Measurements from ENCODE around the gene PRAMEF4.
A peak's percentile ranks its signal among the peaks of the same experiment; 100 is the strongest.
"Not testable (repeated sequence)": the region's sequence is repeated elsewhere in the genome, so short reads cannot be mapped to it uniquely, and the experiment has no call there.

Gene PRAMEF4

DNA sequence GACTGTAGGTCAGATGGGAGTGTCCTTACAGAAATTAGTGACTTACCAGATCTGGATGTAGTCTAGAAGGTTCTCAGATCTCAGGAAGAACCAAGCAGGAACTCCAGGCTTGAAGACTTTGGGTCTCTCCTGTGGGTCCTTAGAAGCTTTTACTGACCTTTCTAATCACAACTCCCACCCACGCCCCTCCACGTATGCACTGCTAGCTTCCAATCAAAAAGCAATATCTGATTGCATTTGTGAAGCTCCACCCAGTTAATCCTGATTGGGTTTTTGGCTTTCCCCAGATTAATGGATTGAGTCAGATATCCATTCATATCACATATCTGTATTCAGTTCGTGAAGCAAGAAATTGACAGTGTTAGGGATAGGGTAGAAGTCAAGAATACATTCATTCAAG lies at the start of gene PRAMEF4:
Gene PRAMEF4, minus strand, starts transcription at position 101 of the 400 bp plus-strand sequence. CDS start 2,807 bp downstream, outside the sequence.
- DNase-seq (ENCODE audit: low read depth) = not testable (repeated sequence)

DNA sequence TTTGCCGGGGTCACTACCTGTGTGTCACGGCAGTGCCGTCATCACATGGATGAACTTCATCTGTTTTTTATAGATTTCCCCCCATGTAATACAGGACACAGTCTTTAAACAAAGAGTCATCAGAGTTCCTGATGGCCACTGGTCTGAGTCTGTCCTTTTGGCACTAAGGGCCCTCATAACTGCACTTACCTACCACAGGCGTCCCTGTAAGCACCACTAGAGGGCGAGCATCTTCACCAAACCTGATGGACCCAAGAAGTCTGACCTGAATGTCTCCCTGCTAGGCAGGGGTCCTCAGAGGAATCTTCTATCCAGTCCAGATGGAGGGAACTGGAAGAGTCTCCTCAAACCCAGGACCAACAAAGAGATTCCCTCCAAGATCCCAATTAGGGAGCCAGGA lies 38.4 kb upstream of the PRAMEF4 start:
- DNase-seq (ENCODE audit: low read depth) = not testable (repeated sequence)

DNA sequence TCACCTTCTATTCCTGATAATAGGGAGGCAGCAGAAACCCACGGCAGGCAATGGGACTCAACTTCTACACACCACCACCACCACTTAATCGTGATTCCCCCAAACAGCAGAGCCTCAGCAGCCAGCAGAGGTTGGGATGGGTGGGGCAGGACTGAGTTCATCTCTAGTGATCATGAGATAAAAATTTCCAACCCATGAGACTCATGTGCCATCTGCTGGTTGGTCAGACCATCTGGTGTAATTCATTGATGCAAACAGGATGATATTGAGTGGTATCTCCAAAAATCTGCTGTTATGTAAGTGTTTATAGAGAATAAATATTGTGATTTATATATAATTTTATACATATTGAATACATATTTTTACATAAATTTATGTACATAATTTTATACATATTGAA lies 35.7 kb upstream of the PRAMEF4 start:
- DNase-seq (ENCODE audit: low read depth) = not testable (repeated sequence)

DNA sequence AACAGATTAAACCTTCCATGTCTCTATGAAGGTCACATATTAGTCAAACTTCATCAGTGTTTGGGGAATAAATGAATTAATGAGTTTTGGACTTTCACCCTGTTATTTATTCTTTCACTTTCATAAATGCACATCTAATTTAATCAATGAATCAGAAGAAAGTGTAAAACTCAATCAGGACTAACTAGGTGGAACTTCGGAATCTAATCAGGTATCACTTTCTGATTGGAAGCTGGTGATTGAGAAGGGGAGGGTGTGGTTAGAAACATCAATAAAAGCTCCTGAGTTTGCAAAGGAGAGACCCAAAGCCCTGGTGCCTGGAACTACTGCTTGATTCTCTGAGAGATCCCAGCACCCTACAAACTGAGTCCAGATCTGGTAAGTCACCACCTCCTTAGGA lies 30.3 kb upstream of the PRAMEF4 start, which contains the start of gene PRAMEF7:
Gene PRAMEF7, plus strand, starts transcription at position 301 of the 400 bp plus-strand sequence. CDS start 1,083 bp downstream, outside the sequence.
- DNase-seq (ENCODE audit: low read depth) = not testable (repeated sequence)

DNA sequence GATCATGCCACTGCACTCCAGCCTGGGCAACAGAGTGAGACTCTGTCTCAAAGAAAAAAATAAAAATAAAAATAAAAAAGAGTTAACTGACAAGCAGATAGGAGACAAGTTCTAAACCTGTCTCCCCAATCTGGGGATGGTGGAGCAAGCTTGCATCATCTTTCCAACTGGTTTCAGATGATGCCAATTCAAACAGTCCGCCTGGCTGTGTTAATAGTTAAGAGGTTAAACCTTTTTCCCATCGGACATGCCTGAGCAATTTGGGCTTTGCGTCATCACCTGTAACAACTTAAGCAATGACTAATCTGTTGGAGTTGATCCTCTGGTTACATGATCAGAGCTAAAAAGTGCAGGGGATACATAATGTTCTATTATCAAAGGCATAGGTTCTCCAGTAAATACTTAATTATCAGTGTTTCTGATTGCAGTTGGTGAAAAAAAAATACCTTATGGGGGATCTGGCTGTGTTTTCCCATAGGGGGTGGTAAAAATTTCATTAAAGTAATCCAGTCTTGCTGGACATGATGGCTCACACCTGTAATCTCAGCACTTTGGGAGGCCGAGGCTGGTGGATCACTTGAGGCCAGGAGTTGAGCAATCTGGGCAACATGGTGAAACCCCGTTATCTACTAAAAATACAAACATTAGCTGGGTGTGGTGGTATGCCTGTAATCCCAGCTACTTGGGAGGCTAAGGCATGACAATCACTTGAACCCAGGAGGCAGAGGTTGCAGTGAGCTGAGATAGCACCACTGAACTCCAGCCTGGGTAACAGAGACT lies 18.0 kb upstream of the PRAMEF4 start:
- DNase-seq (ENCODE audit: low read depth) = not testable (repeated sequence)

DNA sequence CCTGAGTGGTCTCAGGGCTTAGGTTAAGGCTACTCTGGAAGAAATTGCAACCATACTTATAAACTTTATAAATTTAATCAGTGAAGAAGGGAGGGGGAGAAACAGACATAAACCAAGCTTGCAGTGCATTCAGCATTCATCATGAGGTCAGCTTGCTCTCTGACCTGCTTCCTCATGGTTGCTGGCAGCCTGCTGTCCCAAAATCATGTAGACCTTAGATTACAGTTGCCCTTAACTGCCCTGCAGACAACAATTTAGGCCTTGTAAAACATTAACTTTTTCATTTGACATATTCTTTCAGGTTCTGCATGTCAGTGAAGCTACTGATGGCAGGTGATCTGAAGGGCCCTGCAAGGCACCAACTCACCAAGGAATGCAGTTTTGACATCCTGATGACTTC lies 13.2 kb upstream of the PRAMEF4 start:
- DNase-seq (ENCODE audit: low read depth) = not testable (repeated sequence)

DNA sequence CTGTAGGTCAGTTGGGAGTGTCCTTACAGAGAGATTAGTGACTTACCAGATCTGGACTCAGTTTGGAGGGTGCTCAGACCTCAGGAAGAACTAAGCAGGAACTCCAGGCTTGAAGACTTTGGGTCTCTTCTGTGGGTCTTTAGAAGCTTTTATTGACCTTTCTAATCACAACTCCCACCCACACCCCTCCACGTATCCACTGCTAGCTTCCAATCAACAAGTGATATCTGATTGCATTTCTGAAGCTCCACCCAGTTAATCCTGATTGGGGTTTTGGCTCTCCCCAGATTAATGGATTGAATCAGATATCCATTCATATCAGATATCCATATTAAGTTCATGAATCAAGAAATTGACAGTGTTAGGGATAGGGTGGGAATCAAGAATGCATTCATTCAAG lies 12.2 kb upstream of the PRAMEF4 start, which contains the start of gene PRAMEF10:
Gene PRAMEF10, minus strand, starts transcription at position 101 of the 400 bp plus-strand sequence. CDS start 2,423 bp downstream, outside the sequence.
- DNase-seq (ENCODE audit: low read depth) = not testable (repeated sequence)

DNA sequence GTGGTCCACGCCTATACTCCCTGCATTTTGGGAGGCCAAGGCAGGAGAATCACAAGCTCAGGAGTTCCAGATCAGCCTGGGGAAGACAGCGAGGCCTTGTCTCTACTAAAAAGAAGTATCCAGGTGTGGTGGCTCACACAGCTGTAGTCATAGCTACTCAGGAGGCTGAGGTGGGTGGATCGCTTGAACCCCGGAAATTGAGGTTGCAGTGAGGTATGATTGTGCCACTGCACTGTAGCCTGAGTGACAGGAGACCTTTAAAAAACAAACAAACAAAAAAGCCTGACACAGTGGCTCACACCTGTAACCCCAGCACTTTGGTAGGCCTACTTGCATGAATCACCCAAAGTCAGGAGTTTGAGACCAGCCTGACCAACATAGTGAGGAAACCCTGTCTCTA lies 7.5 kb downstream of the PRAMEF4 start:
- DNase-seq (ENCODE audit: low read depth) = not testable (repeated sequence)

DNA sequence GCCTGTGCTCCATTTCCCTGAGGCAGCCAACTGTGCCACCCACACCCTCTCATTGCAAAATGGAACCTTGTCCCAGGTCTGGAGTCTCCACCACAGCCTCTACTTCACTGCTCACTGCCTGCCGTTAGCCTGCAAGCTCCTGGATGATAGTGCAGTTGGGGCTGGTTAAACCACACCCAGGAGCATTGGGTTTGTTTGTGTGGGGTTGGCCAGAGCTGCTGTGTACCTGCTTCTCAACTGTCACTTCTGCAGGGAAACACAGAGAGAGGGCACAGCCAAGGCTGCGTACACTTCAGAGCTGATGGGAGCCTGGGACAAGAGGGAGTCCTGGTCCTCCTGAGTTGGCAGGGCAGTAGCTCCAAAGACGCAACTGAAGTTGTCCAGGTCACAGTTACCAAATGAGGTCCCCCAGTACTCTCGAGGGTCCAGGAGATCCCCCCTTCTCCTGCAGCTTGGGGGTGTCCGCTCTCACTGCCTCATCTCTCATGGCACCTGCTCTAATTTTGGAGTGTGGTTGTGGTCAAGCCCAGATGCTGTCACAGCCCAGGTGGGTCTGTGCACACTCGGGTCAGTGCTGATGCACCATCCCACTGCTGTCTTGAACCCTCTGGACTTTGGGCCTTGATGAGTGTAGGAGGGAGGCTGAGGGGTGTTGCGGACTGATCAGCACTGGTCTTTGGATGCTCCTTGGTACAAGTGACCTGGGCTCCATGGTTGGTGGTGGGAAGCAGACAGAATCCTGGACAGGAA lies 22.7 kb downstream of the PRAMEF4 start:
- DNase-seq (ENCODE audit: low read depth) = not testable (repeated sequence)

- not testable (repeated sequence) for DNase-seq (ENCODE audit: low read depth)
These were observed 29.2 kb downstream of the PRAMEF4 start, which contains the start of gene PRAMEF2 for GRCh38 chr1:12856786-12857185. Gene PRAMEF2, plus strand, starts transcription at chr1:12857086. Its CDS starts 1,924 bp downstream, at chr1:12859010.

DNA sequence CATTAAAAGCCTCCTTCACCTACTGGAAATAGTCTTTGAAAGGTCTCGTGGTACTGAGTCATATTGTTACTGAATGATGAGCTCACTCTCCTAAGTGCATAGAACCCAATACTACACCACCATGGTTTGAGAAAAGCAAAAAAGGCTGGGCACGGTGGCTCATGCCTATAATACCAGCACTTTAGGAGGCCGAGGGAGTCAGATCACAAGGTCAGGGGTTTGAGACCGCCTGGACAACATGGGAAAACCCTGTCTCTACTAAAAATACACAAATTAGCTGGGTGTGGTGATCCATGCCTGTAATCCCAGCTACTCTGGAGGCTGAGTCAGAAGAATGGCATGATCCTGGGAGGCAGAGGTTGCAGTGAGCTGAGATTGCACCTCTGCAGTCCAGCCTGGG lies 34.2 kb downstream of the PRAMEF4 start:
- DNase-seq (ENCODE audit: low read depth) = peak; percentile 22

- DNase-seq (ENCODE audit: low read depth) = not testable (repeated sequence)
These were observed 37.4 kb downstream of the PRAMEF4 start, which contains the start of gene HNRNPCL1 for GRCh38 chr1:12848620-12849019. Gene HNRNPCL1, minus strand, starts transcription at chr1:12848720. Its CDS starts 431 bp downstream, at chr1:12848289.

GRCh38 chr1:12833251-12833650 lies 52.8 kb downstream of the PRAMEF4 start:
- DNase-seq (ENCODE audit: low read depth) = not testable (repeated sequence)

- not testable (repeated sequence) for DNase-seq (ENCODE audit: low read depth)
These were observed 54.7 kb downstream of the PRAMEF4 start, which contains the start of gene PRAMEF11 for GRCh38 chr1:12831310-12831709. Gene PRAMEF11, minus strand, starts transcription at chr1:12831410. Its CDS starts 2,621 bp downstream, at chr1:12828789.

Measured in EH (cell line).